Mammary epithelial cell (primary cell): Measurements from ENCODE around the gene PSMA2.

Experiments
- EZH2 ChIP-seq: IDR thresholded peaks from 2 replicates; pipeline ENCODE4 v1.6.1; 2012; ENCODE audit warnings: low read length, inconsistent platforms, borderline replicate concordance
- TF ChIP-seq, protein P1 (sequence below), 2 donors: IDR thresholded peaks in 1 of 2; conservative IDR thresholded peaks in 1 of 2; 2 replicates each; pipeline ENCODE4 v1.5.1; 2011 to 2012; ENCODE audit warnings: inconsistent platforms in 2 of 2, low read length in 2 of 2, mild to moderate bottlenecking in 2 of 2, control low read depth in 1 of 2, low read depth in 1 of 2; ENCODE audit not compliant: insufficient read depth in 1 of 2; ENCODE audit errors: extremely low read depth in 1 of 2

- TF ChIP-seq, protein P1, sequence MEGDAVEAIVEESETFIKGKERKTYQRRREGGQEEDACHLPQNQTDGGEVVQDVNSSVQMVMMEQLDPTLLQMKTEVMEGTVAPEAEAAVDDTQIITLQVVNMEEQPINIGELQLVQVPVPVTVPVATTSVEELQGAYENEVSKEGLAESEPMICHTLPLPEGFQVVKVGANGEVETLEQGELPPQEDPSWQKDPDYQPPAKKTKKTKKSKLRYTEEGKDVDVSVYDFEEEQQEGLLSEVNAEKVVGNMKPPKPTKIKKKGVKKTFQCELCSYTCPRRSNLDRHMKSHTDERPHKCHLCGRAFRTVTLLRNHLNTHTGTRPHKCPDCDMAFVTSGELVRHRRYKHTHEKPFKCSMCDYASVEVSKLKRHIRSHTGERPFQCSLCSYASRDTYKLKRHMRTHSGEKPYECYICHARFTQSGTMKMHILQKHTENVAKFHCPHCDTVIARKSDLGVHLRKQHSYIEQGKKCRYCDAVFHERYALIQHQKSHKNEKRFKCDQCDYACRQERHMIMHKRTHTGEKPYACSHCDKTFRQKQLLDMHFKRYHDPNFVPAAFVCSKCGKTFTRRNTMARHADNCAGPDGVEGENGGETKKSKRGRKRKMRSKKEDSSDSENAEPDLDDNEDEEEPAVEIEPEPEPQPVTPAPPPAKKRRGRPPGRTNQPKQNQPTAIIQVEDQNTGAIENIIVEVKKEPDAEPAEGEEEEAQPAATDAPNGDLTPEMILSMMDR (conservative IDR thresholded peaks at IDR 0.05 in 1 of 2, IDR thresholded peaks at IDR 0.05 in 1 of 2; ENCODE audit: extremely low read depth in 1 of 2, insufficient read depth in 1 of 2, low read depth in 1 of 2, low read length in 2 of 2), result no peak
- no peak for TF ChIP-seq EZH2
Observed at GRCh38 chr7:42924223-42924838, 7.6 kb downstream of the PSMA2 start.
